Activated T-helper 17 cell treated with anti-CD3 and anti-CD28 coated beads, Interleukin-2, amount 50 U/mL, for 72 hours (primary cell): Measurements from ENCODE around the gene GTF2E1. TPM values are rescaled to one million over a fixed set of nuclear protein-coding genes. Genes with fewer than 3 reads are reported as not detected.
A peak's percentile ranks its signal among the peaks of the same experiment; 100 is the strongest.
"Not testable (repeated sequence)": the region's sequence is repeated elsewhere in the genome, so short reads cannot be mapped to it uniquely, and the experiment has no call there.

Experiments
- ATAC-seq: fragments of 150-1000 bp; cut with Tn5 transposase; replicated peaks from 2 replicates; pipeline ENCODE4 v1.10.0; 2021; ENCODE audit warnings: mild to moderate bottlenecking, moderate library complexity
- H3K27ac Mint-ChIP-seq: one replicate; pipeline ENCODE4 v1.8.0; 2022; ENCODE audit warnings: mixed read lengths
- H3K27me3 Mint-ChIP-seq: one replicate; pipeline ENCODE4 v1.8.0; 2022; ENCODE audit warnings: mixed read lengths
- H3K36me3 Mint-ChIP-seq: one replicate; pipeline ENCODE4 v1.8.0; 2022; ENCODE audit warnings: low read depth, mild to moderate bottlenecking, mixed read lengths
- H3K4me1 Mint-ChIP-seq: one replicate; pipeline ENCODE4 v1.8.0; 2022; ENCODE audit warnings: mixed read lengths
- H3K4me3 Mint-ChIP-seq: one replicate; pipeline ENCODE4 v1.8.0; 2022; ENCODE audit warnings: mild to moderate bottlenecking, mixed read lengths
- H3K9me3 Mint-ChIP-seq: one replicate; pipeline ENCODE4 v1.8.0; 2022; ENCODE audit warnings: mixed read lengths
- total RNA-seq, 2 donors: library from RNA; stranded (reverse); gene quantifications; one replicate each; pipeline ENCODE4 v1.2.3, GENCODE V29; 2022

The GTF2E1 gene
- total RNA-seq, result 10 to 100 TPM; 11.1 to 20.2 TPM

GRCh38 chr3:120742198-120742848, at the start of gene GTF2E1, which contains the start of gene RABL3:
Gene GTF2E1 (plus strand): TSS chr3:120742744. CDS start chr3:120750553, 7,809 bp downstream.
Gene RABL3 (minus strand): TSS chr3:120742516. CDS start chr3:120742507, 9 bp downstream.
- H3K36me3 Mint-ChIP-seq, result peaks cover 12% of the 10 kb centered on the region

GRCh38 chr3:120693439-120694171, 48.9 kb upstream of the GTF2E1 start:
- no peak overlapping the region for H3K4me3 Mint-ChIP-seq
- no peaks in the 10 kb centered on the region for H3K27me3 Mint-ChIP-seq
- no peak overlapping the region for H3K27ac Mint-ChIP-seq
- peaks cover 88% of the 10 kb centered on the region for H3K36me3 Mint-ChIP-seq
- ATAC-seq, result no peak
- no peaks in the 10 kb centered on the region for H3K9me3 Mint-ChIP-seq
- no peaks in the 10 kb centered on the region for H3K4me1 Mint-ChIP-seq

More at GRCh38 chr3:120742198-120742848, at the start of gene GTF2E1, which contains the start of gene RABL3:
- Mint-ChIP-seq H3K27ac (peak within 1 kb of the TSS; percentile 91), H3K4me3 (peak within 1 kb of the TSS; percentile 94), H3K9me3 (no peaks in the 10 kb centered on the region), H3K4me1 (peaks cover 15% of the 10 kb centered on the region), H3K27me3 (no peaks in the 10 kb centered on the region)
- ATAC-seq, result peak; percentile 100

GRCh38 chr3:120699333-120699732, 43.2 kb upstream of the GTF2E1 start:
- ATAC-seq, result no peak
- H3K27ac Mint-ChIP-seq, result no peak overlapping the region
- H3K27me3 Mint-ChIP-seq, result no peaks in the 10 kb centered on the region
- H3K36me3 Mint-ChIP-seq, result peaks cover 82% of the 10 kb centered on the region
- peaks cover 9% of the 10 kb centered on the region for H3K9me3 Mint-ChIP-seq
- no peak overlapping the region for H3K4me3 Mint-ChIP-seq
- peaks cover 4% of the 10 kb centered on the region for H3K4me1 Mint-ChIP-seq

GRCh38 chr3:120705884-120706582, 36.5 kb upstream of the GTF2E1 start:
- no peak overlapping the region for H3K4me3 Mint-ChIP-seq
- H3K27ac Mint-ChIP-seq, result no peak overlapping the region
- H3K4me1 Mint-ChIP-seq, result peaks cover 4% of the 10 kb centered on the region
- no peak for ATAC-seq
- no peaks in the 10 kb centered on the region for H3K27me3 Mint-ChIP-seq
- H3K9me3 Mint-ChIP-seq, result peaks cover 10% of the 10 kb centered on the region
- peaks cover 72% of the 10 kb centered on the region for H3K36me3 Mint-ChIP-seq

GRCh38 chr3:120706950-120707349, 35.6 kb upstream of the GTF2E1 start:
- H3K9me3 Mint-ChIP-seq, result peaks cover 10% of the 10 kb centered on the region
- no peak overlapping the region for H3K4me3 Mint-ChIP-seq
- ATAC-seq, result no peak
- peaks cover 64% of the 10 kb centered on the region for H3K36me3 Mint-ChIP-seq
- H3K27me3 Mint-ChIP-seq, result no peaks in the 10 kb centered on the region
- no peak overlapping the region for H3K27ac Mint-ChIP-seq
- H3K4me1 Mint-ChIP-seq, result peaks cover 4% of the 10 kb centered on the region

- no peak for ATAC-seq
- H3K9me3 Mint-ChIP-seq, result peaks cover 8% of the 10 kb centered on the region
- peaks cover 4% of the 10 kb centered on the region for H3K4me1 Mint-ChIP-seq
- peaks cover 51% of the 10 kb centered on the region for H3K36me3 Mint-ChIP-seq
- no peak overlapping the region for H3K27ac Mint-ChIP-seq
- no peak overlapping the region for H3K4me3 Mint-ChIP-seq
- no peaks in the 10 kb centered on the region for H3K27me3 Mint-ChIP-seq
Measured at GRCh38 chr3:120708408-120708807, 34.1 kb upstream of the GTF2E1 start.

GRCh38 chr3:120710369-120710768, 32.2 kb upstream of the GTF2E1 start:
- no peak overlapping the region for H3K27ac Mint-ChIP-seq
- H3K27me3 Mint-ChIP-seq, result no peaks in the 10 kb centered on the region
- no peaks in the 10 kb centered on the region for H3K4me1 Mint-ChIP-seq
- no peak for ATAC-seq
- peaks cover 43% of the 10 kb centered on the region for H3K36me3 Mint-ChIP-seq
- no peak overlapping the region for H3K4me3 Mint-ChIP-seq
- H3K9me3 Mint-ChIP-seq, result no peaks in the 10 kb centered on the region

- H3K9me3 Mint-ChIP-seq, result peaks cover 4% of the 10 kb centered on the region
- H3K4me1 Mint-ChIP-seq, result peaks cover 5% of the 10 kb centered on the region
- H3K36me3 Mint-ChIP-seq, result peaks cover 21% of the 10 kb centered on the region
- H3K27ac Mint-ChIP-seq, result no peak overlapping the region
- no peaks in the 10 kb centered on the region for H3K27me3 Mint-ChIP-seq
- H3K4me3 Mint-ChIP-seq, result no peak overlapping the region
- ATAC-seq, result no peak
Measured at GRCh38 chr3:120713262-120713661, 29.3 kb upstream of the GTF2E1 start.

- Mint-ChIP-seq H3K27ac (peak overlapping the region; percentile 71), H3K4me3 (peak overlapping the region; percentile 64), H3K4me1 (peaks cover 18% of the 10 kb centered on the region), H3K36me3 (peaks cover 25% of the 10 kb centered on the region)
- not testable (repeated sequence) for H3K27me3 Mint-ChIP-seq, H3K9me3 Mint-ChIP-seq, ATAC-seq
Measured at GRCh38 chr3:120719167-120719834, 23.2 kb upstream of the GTF2E1 start.

GRCh38 chr3:120726791-120727190, 15.8 kb upstream of the GTF2E1 start:
- Mint-ChIP-seq H3K4me3 (no peak overlapping the region), H3K4me1 (no peaks in the 10 kb centered on the region), H3K27ac (no peak overlapping the region), H3K9me3 (peaks cover 3% of the 10 kb centered on the region), H3K36me3 (peaks cover 58% of the 10 kb centered on the region), H3K27me3 (no peaks in the 10 kb centered on the region)
- ATAC-seq, result no peak

- Mint-ChIP-seq H3K9me3 (peaks cover 3% of the 10 kb centered on the region), H3K4me1 (no peaks in the 10 kb centered on the region), H3K27me3 (no peaks in the 10 kb centered on the region), H3K4me3 (no peak overlapping the region), H3K36me3 (peaks cover 39% of the 10 kb centered on the region), H3K27ac (no peak overlapping the region)
- ATAC-seq, result no peak
Measured at GRCh38 chr3:120730576-120731542, 11.7 kb upstream of the GTF2E1 start.

GRCh38 chr3:120738006-120738405, 4.5 kb upstream of the GTF2E1 start:
- H3K36me3 Mint-ChIP-seq, result peaks cover 17% of the 10 kb centered on the region
- H3K27me3 Mint-ChIP-seq, H3K4me3 Mint-ChIP-seq, H3K27ac Mint-ChIP-seq, H3K9me3 Mint-ChIP-seq, ATAC-seq: not testable (repeated sequence)
- H3K4me1 Mint-ChIP-seq, result peaks cover 11% of the 10 kb centered on the region

GRCh38 chr3:120741320-120741719, 1.2 kb upstream of the GTF2E1 start:
- Mint-ChIP-seq H3K36me3 (peaks cover 17% of the 10 kb centered on the region), H3K4me1 (peaks cover 19% of the 10 kb centered on the region), H3K27me3 (no peaks in the 10 kb centered on the region), H3K27ac (peak overlapping the region; percentile 91), H3K4me3 (peak overlapping the region; percentile 94), H3K9me3 (peaks cover 6% of the 10 kb centered on the region)
- no peak for ATAC-seq
